SK-N-SH treated with all-trans-retinoic acid at 6 μM for 48 hours (cell line): ENCODE results near the gene KIF1A.

Experiments used
- ATAC-seq: fragments of 200-7000 bp; cut with Tn5 transposase; 3 replicates; pipeline ENCODE4 v1.9.1; 2020; ENCODE audit warnings: mild to moderate bottlenecking, moderate library complexity
- ARNTL ChIP-seq: fragments of 450-650 bp; formaldehyde crosslinking; IDR thresholded peaks from 2 replicates; pipeline ENCODE4 v1.5.0; 2020; ENCODE audit warnings: low read depth, mild to moderate bottlenecking, moderate library complexity, borderline replicate concordance
- BACH2 ChIP-seq: fragments of 250-450 bp; sonication (Bioruptor Pico); IDR thresholded peaks from 2 replicates; pipeline ENCODE4 v1.9.0; 2021; ENCODE audit warnings: mild to moderate bottlenecking, borderline replicate concordance
- CREB5 ChIP-seq: fragments of 250-450 bp; sonication (Bioruptor Pico); IDR thresholded peaks from 2 replicates; pipeline ENCODE4 v1.5.1; 2020; ENCODE audit warnings: low read depth, mild to moderate bottlenecking, moderate library complexity
- CSDC2 ChIP-seq: fragments of 250-450 bp; sonication (Bioruptor Pico); IDR thresholded peaks from 2 replicates; pipeline ENCODE4 v1.5.0; 2020; ENCODE audit warnings: mild to moderate bottlenecking, moderate library complexity
- CSRNP3 ChIP-seq: fragments of 250-450 bp; sonication (Bioruptor Pico); IDR thresholded peaks from 2 replicates; pipeline ENCODE4 v1.5.1; 2021; ENCODE audit warnings: mild to moderate bottlenecking, moderate library complexity
- ESRRG ChIP-seq: fragments of 250-450 bp; sonication (Bioruptor Pico); IDR thresholded peaks from 2 replicates; pipeline ENCODE4 v1.6.1; 2021; ENCODE audit warnings: mild to moderate bottlenecking
- GLIS3 ChIP-seq: fragments of 250-450 bp; sonication (Bioruptor Pico); IDR thresholded peaks from 2 replicates; pipeline ENCODE4 v1.5.0; 2020; ENCODE audit warnings: mild to moderate bottlenecking, moderate library complexity
- ISL1 ChIP-seq: fragments of 250-450 bp; sonication (Bioruptor Pico); IDR thresholded peaks from 2 replicates; pipeline ENCODE4 v2.1.2; 2022; ENCODE audit warnings: mild to moderate bottlenecking, moderate library complexity
- OSR1 ChIP-seq: fragments of 250-450 bp; sonication (Bioruptor Pico); IDR thresholded peaks from 2 replicates; pipeline ENCODE4 v1.8.0; 2022; ENCODE audit warnings: moderate library complexity, mild to moderate bottlenecking, inconsistent platforms
- PATZ1 ChIP-seq: fragments of 250-450 bp; sonication (Bioruptor Pico); IDR thresholded peaks from 2 replicates; pipeline ENCODE4 v1.8.0; 2020; ENCODE audit warnings: mild to moderate bottlenecking, moderate library complexity, borderline replicate concordance
- POU6F1 ChIP-seq: fragments of 250-450 bp; sonication (Bioruptor Pico); IDR thresholded peaks from 2 replicates; pipeline ENCODE4 v1.8.0; 2021; ENCODE audit warnings: low read depth, mild to moderate bottlenecking, moderate library complexity, borderline replicate concordance
- PPARA ChIP-seq: fragments of 250-450 bp; sonication (Bioruptor Pico); IDR thresholded peaks from 2 replicates; pipeline ENCODE4 v1.5.0; 2020; ENCODE audit warnings: mild to moderate bottlenecking, borderline replicate concordance
- RARB ChIP-seq: fragments of 250-450 bp; sonication (Bioruptor Pico); IDR thresholded peaks from 2 replicates; pipeline ENCODE4 v1.8.0; 2021; ENCODE audit warnings: mild to moderate bottlenecking, moderate library complexity
- SNAI2 ChIP-seq: fragments of 250-450 bp; sonication (Bioruptor Pico); IDR thresholded peaks from 2 replicates; pipeline ENCODE4 v1.5.0; 2020; ENCODE audit warnings: mild to moderate bottlenecking, moderate library complexity
- TSHZ2 ChIP-seq: fragments of 250-450 bp; sonication (Bioruptor Pico); IDR thresholded peaks from 2 replicates; pipeline ENCODE4 v1.5.0; 2020; ENCODE audit warnings: mild to moderate bottlenecking, moderate library complexity
- ZC3H10 ChIP-seq: fragments of 250-450 bp; sonication (Bioruptor Pico); IDR thresholded peaks from 2 replicates; pipeline ENCODE4 v1.5.1; 2021; ENCODE audit warnings: mild to moderate bottlenecking, moderate library complexity
- ZFP3 ChIP-seq: fragments of 250-450 bp; sonication (Bioruptor Pico); IDR thresholded peaks from 2 replicates; pipeline ENCODE4 v1.5.0; 2020; ENCODE audit warnings: mild to moderate bottlenecking, moderate library complexity
- ZFP30 ChIP-seq: fragments of 450-650 bp; formaldehyde crosslinking; IDR thresholded peaks from 2 replicates; pipeline ENCODE4 v1.5.0; 2022; ENCODE audit warnings: mild to moderate bottlenecking, moderate library complexity
- ZNF70 ChIP-seq: fragments of 450-650 bp; formaldehyde crosslinking; IDR thresholded peaks from 2 replicates; pipeline ENCODE4 v1.5.0; 2020; ENCODE audit warnings: mild to moderate bottlenecking, moderate library complexity
- ZNF8 ChIP-seq: fragments of 450-650 bp; formaldehyde crosslinking; IDR thresholded peaks from 2 replicates; pipeline ENCODE4 v1.5.0; 2020; ENCODE audit warnings: mild to moderate bottlenecking, moderate library complexity

KIF1A gene

GRCh38 chr2:240721596-240722180 is 98.3 kb downstream of the KIF1A start:
- TF ChIP-seq CSRNP3 (CRISPR knock-in tag) (no peak), ISL1 (CRISPR knock-in tag) (no peak)
- no peak for ATAC-seq

- ATAC-seq = no peak
- TF ChIP-seq SNAI2 = no peak
- TF ChIP-seq ZFP30 (CRISPR knock-in tag) = no peak
- no peak for TF ChIP-seq TSHZ2 (CRISPR knock-in tag)
- TF ChIP-seq PATZ1 = no peak
- TF ChIP-seq ZNF8 = no peak
- TF ChIP-seq ZFP3 = no peak
- no peak for TF ChIP-seq CSDC2 (CRISPR knock-in tag)
- no peak for TF ChIP-seq BACH2 (CRISPR knock-in tag)
- no peak for TF ChIP-seq PPARA (CRISPR knock-in tag)
- TF ChIP-seq GLIS3 (CRISPR knock-in tag) = no peak
- TF ChIP-seq ESRRG (CRISPR knock-in tag) = no peak
- TF ChIP-seq ZNF70 (CRISPR knock-in tag) = no peak
- TF ChIP-seq CREB5 (CRISPR knock-in tag) = no peak
- no peak for TF ChIP-seq ARNTL (CRISPR knock-in tag)
- no peak for TF ChIP-seq OSR1 (CRISPR knock-in tag)
- TF ChIP-seq RARB (CRISPR knock-in tag) = no peak
- no peak for TF ChIP-seq POU6F1
- no peak for TF ChIP-seq ZC3H10 (CRISPR knock-in tag)
- TF ChIP-seq ISL1 (CRISPR knock-in tag) = no peak
Observed at GRCh38 chr2:240720686-240721595, 99.1 kb downstream of the KIF1A start.
